Measurements from ENCODE around the gene PSMB10.

PSMB10 gene

DNA sequence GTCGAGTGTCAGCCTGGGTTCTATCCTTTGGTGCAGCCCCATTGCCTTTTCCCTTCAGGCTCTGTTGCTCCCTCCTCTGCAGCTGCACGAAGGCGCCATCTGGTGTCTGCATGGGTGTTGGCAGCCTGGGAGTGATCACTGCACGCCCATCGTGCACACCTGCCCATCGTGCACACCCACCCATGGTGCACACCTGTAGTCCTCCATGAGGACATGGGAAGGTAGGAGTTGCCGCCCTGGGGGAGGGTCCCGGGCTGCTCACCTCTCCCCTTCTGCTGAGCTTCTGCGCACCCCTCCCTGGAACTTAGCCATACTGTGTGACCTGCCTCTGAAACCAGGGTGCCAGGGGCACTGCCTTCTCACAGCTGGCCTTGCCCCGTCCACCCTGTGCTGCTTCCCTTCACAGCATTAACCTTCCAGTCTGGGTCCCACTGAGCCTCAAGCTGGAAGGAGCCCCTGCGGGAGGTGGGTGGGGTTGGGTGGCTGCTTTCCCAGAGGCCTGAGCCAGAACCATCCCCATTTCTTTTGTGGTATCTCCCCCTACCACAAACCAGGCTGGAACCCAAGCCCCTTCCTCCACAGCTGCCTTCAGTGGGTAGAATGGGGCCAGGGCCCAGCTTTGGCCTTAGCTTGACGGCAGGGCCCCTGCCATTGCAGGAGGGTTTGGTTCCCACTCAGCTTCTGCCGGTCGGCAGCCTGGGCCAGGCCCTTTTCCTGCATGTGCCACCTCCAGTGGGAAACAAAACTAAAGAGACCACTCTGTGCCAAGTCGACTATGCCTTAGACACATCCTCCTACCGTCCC is 7.9 kb downstream of the PSMB10 start (continued):
- TF ChIP-seq, protein P1, sequence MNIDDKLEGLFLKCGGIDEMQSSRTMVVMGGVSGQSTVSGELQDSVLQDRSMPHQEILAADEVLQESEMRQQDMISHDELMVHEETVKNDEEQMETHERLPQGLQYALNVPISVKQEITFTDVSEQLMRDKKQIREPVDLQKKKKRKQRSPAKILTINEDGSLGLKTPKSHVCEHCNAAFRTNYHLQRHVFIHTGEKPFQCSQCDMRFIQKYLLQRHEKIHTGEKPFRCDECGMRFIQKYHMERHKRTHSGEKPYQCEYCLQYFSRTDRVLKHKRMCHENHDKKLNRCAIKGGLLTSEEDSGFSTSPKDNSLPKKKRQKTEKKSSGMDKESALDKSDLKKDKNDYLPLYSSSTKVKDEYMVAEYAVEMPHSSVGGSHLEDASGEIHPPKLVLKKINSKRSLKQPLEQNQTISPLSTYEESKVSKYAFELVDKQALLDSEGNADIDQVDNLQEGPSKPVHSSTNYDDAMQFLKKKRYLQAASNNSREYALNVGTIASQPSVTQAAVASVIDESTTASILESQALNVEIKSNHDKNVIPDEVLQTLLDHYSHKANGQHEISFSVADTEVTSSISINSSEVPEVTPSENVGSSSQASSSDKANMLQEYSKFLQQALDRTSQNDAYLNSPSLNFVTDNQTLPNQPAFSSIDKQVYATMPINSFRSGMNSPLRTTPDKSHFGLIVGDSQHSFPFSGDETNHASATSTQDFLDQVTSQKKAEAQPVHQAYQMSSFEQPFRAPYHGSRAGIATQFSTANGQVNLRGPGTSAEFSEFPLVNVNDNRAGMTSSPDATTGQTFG (tag by site-specific recombination; IDR thresholded peaks at IDR 0.05; ENCODE audit: borderline replicate concordance), result no peak
- no peak for TF ChIP-seq ZNF658 (tag by site-specific recombination; IDR thresholded peaks at IDR 0.05)
- 0 out of 2 replicates have a peak, but pooled peaks have one; percentile 38 for TF ChIP-seq ZSCAN30 (tag by site-specific recombination; IDR thresholded peaks at IDR 0.05)
- TF ChIP-seq ZNF121 (tag by site-specific recombination; IDR thresholded peaks at IDR 0.05), result no peak
- TF ChIP-seq, protein P2, sequence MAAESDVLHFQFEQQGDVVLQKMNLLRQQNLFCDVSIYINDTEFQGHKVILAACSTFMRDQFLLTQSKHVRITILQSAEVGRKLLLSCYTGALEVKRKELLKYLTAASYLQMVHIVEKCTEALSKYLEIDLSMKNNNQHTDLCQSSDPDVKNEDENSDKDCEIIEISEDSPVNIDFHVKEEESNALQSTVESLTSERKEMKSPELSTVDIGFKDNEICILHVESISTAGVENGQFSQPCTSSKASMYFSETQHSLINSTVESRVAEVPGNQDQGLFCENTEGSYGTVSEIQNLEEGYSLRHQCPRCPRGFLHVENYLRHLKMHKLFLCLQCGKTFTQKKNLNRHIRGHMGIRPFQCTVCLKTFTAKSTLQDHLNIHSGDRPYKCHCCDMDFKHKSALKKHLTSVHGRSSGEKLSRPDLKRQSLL (tag by site-specific recombination; IDR thresholded peaks at IDR 0.05), result no peak
- TF ChIP-seq ZNF311 (tag by site-specific recombination; IDR thresholded peaks at IDR 0.05; ENCODE audit: borderline replicate concordance), result no peak
- TF ChIP-seq ZBTB20 (tag by site-specific recombination; IDR thresholded peaks at IDR 0.05), result no peak
- TF ChIP-seq, protein P3, sequence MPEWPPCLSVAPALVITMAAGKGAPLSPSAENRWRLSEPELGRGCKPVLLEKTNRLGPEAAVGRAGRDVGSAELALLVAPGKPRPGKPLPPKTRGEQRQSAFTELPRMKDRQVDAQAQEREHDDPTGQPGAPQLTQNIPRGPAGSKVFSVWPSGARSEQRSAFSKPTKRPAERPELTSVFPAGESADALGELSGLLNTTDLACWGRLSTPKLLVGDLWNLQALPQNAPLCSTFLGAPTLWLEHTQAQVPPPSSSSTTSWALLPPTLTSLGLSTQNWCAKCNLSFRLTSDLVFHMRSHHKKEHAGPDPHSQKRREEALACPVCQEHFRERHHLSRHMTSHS (tag by site-specific recombination; IDR thresholded peaks at IDR 0.05), result no peak
- no peak for TF ChIP-seq ZNF677 (tag by site-specific recombination; IDR thresholded peaks at IDR 0.05)
- TF ChIP-seq, protein P4, sequence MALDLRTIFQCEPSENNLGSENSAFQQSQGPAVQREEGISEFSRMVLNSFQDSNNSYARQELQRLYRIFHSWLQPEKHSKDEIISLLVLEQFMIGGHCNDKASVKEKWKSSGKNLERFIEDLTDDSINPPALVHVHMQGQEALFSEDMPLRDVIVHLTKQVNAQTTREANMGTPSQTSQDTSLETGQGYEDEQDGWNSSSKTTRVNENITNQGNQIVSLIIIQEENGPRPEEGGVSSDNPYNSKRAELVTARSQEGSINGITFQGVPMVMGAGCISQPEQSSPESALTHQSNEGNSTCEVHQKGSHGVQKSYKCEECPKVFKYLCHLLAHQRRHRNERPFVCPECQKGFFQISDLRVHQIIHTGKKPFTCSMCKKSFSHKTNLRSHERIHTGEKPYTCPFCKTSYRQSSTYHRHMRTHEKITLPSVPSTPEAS (tag by site-specific recombination; IDR thresholded peaks at IDR 0.05), result peak; percentile 26; the same call in 1 of the 2 replicates
- TF ChIP-seq ZNF10 (tag by site-specific recombination; IDR thresholded peaks at IDR 0.05), result no peak
- no peak for TF ChIP-seq ZNF274 (IDR thresholded peaks at IDR 0.05; ENCODE audit: low read length)
- TF ChIP-seq ZNF274 (tag by site-specific recombination; IDR thresholded peaks at IDR 0.05; ENCODE audit: borderline replicate concordance), result no peak
- TF ChIP-seq ZNF473 (tag by site-specific recombination; IDR thresholded peaks at IDR 0.05), result no peak
- TF ChIP-seq, protein P5, sequence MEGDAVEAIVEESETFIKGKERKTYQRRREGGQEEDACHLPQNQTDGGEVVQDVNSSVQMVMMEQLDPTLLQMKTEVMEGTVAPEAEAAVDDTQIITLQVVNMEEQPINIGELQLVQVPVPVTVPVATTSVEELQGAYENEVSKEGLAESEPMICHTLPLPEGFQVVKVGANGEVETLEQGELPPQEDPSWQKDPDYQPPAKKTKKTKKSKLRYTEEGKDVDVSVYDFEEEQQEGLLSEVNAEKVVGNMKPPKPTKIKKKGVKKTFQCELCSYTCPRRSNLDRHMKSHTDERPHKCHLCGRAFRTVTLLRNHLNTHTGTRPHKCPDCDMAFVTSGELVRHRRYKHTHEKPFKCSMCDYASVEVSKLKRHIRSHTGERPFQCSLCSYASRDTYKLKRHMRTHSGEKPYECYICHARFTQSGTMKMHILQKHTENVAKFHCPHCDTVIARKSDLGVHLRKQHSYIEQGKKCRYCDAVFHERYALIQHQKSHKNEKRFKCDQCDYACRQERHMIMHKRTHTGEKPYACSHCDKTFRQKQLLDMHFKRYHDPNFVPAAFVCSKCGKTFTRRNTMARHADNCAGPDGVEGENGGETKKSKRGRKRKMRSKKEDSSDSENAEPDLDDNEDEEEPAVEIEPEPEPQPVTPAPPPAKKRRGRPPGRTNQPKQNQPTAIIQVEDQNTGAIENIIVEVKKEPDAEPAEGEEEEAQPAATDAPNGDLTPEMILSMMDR (tag by site-specific recombination; IDR thresholded peaks at IDR 0.05), result peak; percentile 92
- TF ChIP-seq ZNF174 (tag by site-specific recombination; IDR thresholded peaks at IDR 0.05), result no peak
- TF ChIP-seq ZNF2 (tag by site-specific recombination; IDR thresholded peaks at IDR 0.05), result peak; percentile 100
- no peak for TF ChIP-seq ZNF660 (tag by site-specific recombination; IDR thresholded peaks at IDR 0.05)
- TF ChIP-seq ZNF501 (tag by site-specific recombination; IDR thresholded peaks at IDR 0.05), result 0 out of 2 replicates have a peak, but pooled peaks have one; percentile 36
- 0 out of 2 replicates have a peak, but pooled peaks have one; percentile 13 for TF ChIP-seq ZBTB17 (tag by site-specific recombination; IDR thresholded peaks at IDR 0.05)
- TF ChIP-seq ZNF391 (tag by site-specific recombination; IDR thresholded peaks at IDR 0.05; ENCODE audit: borderline replicate concordance, low read depth), result 0 out of 2 replicates have a peak, but pooled peaks have one; percentile 62
- TF ChIP-seq ZNF549 (tag by site-specific recombination; IDR thresholded peaks at IDR 0.05), result no peak
- no peak for TF ChIP-seq REPIN1 (tag by site-specific recombination; IDR thresholded peaks at IDR 0.05; ENCODE audit: low read depth)
- peak; percentile 46; the same call in 1 of the 2 replicates for TF ChIP-seq ZEB2 (tag by site-specific recombination; IDR thresholded peaks at IDR 0.05)
- TF ChIP-seq KLF16 (tag by site-specific recombination; IDR thresholded peaks at IDR 0.05), result 0 out of 2 replicates have a peak, but pooled peaks have one; percentile 30
- TF ChIP-seq OVOL3 (tag by site-specific recombination; IDR thresholded peaks at IDR 0.05), result no peak
- TF ChIP-seq KLF1 (tag by site-specific recombination; IDR thresholded peaks at IDR 0.05), result peak; percentile 53; the same call in 1 of the 2 replicates
- 0 out of 2 replicates have a peak, but pooled peaks have one; percentile 34 for TF ChIP-seq ZNF561 (tag by site-specific recombination; IDR thresholded peaks at IDR 0.05; ENCODE audit: borderline replicate concordance)
- TF ChIP-seq ZNF248 (tag by site-specific recombination; IDR thresholded peaks at IDR 0.05), result no peak
- TF ChIP-seq ZNF19 (tag by site-specific recombination; IDR thresholded peaks at IDR 0.05; ENCODE audit: low read depth), result no peak
- TF ChIP-seq ZNF292 (tag by site-specific recombination; IDR thresholded peaks at IDR 0.05; ENCODE audit: borderline replicate concordance, low read depth), result no peak
- TF ChIP-seq ZNF791 (tag by site-specific recombination; IDR thresholded peaks at IDR 0.05), result no peak
- TF ChIP-seq SCRT1 (tag by site-specific recombination; IDR thresholded peaks at IDR 0.05; ENCODE audit: borderline replicate concordance), result peak; percentile 79
- no peak for TF ChIP-seq ZNF571 (tag by site-specific recombination; IDR thresholded peaks at IDR 0.05)
